Activated naive CD4-positive, alpha-beta T cell (primary cell): ENCODE measurements around the gene BMPR1B.

Source experiments
- DNase-seq, 4 experiments: peaks; one replicate each; lab custom pipeline; 2025; lab: John Stamatoyannopoulos, UW

Gene BMPR1B

DNA sequence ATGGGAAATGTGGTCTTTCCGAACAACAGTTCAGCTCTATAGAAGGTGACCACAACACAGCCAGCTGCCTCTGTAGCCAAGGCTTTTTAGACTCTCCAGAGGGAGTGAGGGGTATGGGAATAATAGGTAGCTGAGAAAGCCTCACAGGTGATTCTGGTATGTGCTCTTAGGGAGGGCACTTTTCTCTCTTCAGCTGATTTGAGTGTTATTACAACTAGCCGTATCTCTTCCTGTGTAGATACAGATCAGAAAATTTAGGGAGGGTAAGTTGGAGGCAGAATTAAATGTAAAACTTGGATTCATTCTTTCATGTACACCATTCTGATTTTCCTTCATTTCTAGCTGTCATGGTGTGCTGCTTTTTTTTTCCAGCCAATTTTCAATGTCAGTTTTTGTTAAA lies 154.9 kb downstream of the BMPR1B start:
- DNase-seq, result no peak

- DNase-seq, result no peak
Observed at GRCh38 chr4:94913316-94913715, 155.6 kb downstream of the BMPR1B start.

DNA sequence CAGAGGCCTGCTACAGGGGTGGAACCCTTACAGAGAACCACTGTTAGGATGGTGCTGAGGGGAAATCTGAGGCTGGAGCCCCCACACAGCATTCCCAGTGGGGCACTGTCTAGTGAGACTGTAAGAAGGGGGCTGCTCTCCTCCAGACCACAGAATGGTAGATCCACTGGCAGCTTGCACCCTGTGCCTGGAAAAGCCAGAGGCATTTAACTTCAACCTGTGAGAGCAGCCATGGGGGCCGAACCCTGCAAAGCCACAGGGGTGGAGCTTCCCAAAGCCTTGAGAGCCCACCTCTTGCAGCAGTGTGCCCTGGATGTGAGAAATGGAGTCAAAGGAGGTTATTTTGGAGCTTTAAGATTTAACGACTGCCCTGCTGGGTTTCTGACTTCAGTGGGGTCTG lies 159.4 kb downstream of the BMPR1B start:
- no peak for DNase-seq

DNA sequence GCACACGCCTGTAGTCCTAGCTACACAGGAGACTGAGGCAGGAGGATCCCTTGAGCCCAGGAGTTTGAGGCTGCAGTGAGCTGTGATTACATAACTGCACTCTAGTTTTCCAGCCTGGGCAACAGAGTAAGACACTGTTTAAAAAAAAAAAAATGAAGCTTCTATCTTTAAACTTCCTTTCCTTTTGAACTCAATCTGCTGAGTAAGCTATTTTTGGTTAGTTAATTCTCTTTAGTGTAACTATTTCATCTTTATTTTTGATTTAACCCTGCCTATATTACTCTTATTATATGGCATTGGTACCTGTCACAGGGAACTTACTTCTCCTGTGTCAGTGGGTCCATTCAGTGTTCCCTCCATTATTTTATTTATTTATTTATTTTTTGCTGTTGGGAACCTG lies 160.8 kb downstream of the BMPR1B start:
- DNase-seq, result no peak

DNA sequence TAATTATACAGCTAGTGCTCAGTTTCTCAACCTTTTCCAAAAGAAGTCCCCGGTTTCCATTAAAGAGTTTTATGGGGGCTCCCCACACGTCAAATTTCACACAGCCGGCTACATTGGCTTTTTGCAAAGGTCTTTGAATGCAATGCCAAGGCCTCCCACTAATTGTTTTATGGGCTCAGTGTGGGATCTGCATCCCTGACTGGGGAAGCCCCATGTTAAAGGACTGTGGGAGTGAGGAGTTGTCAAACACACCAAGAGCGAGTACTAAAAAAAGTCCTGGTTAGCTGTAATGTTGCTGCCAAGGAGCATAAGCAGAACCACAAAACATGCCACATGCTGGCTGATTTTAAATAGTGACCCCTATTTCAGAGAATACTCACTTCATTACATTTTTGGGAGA lies 162.6 kb downstream of the BMPR1B start:
- DNase-seq, result no peak

DNA sequence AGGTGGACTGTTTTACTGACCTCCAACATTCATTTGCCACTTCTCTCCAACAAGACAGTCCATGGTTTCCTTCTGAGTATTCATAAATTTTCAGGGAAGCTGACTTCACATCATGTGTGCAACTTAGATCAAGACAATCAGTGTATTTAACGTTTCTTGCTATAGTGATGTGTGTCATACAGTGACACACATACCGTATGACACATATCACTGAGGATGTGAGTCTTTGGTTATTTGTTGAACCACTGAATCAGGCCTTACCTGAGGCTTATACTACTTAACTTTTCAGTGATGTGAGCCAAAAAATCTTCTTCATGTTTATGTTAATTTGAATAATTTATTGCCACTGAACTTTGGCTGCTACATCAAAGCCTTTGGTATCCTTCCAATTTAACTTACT lies 166.8 kb downstream of the BMPR1B start:
- DNase-seq, result no peak

DNA sequence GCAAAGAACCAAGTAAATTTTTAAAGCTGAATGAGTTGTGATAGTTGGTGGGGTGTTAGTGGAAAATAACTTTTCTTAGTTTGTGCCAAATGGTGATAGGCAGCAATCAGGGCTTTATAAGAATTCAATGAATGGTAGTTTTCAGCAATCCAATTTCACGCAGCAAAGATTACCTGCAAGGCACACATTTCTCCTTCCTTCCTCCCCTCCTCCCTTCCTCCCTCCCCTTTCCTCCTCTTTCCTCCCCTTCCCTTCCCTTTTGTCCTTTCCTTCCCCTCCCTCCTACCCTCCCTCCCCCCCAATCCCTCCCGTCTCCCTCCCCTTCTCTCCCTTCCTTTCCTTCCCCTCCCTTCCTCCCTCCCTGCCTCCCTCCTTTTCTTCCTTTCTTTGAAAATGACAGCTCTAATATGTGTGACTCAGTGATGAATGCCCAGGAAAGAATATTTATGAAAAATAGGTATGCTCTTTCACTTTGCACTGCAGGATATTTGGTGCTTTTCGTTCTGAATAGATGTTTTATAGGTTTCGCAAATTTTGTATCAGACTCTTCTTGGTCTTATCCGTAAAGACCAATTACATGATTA lies 168.1 kb downstream of the BMPR1B start:
- DNase-seq, result no peak

DNA sequence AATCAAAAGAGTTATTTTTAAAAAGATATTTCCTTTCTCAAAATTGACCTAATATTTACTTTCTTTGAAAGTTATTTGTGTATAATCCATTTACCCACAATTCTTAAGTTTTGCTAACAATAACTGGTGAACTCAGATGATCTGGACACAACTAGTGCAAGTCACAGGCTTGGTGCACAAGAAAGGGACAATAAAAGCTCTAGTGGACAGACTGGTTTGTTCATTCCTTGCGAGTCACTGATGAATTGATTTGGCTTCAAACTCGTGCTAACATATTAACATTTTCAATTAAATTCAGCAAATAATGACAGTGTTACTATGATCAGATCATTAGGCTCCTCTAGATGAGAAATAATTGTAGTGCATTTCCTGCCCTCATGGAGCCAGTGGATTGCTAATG lies 169.2 kb downstream of the BMPR1B start:
- no peak for DNase-seq

GRCh38 chr4:94927696-94928095 lies 169.9 kb downstream of the BMPR1B start:
- DNase-seq, result no peak

DNA sequence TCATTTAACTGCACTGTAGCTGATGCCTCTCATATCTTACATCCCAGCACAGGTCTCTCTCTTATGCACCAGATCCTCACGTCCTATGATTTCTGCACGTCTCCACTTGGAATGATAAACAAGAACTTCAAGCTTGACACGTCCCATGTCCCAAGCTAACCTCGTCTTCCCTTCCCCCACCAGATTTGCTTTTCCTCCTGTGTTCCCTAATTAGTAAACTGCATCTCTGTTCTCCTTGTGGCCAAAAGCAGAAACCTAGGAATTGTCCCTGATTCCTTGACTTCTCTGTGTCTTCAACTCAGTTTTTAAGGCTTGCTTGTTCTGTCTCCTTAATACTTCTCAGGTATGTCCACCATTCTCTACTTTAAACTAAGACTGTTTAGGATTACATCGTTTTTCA lies 171.9 kb downstream of the BMPR1B start:
- no peak for DNase-seq

GRCh38 chr4:94931626-94932025 lies 173.9 kb downstream of the BMPR1B start:
- no peak for DNase-seq

DNA sequence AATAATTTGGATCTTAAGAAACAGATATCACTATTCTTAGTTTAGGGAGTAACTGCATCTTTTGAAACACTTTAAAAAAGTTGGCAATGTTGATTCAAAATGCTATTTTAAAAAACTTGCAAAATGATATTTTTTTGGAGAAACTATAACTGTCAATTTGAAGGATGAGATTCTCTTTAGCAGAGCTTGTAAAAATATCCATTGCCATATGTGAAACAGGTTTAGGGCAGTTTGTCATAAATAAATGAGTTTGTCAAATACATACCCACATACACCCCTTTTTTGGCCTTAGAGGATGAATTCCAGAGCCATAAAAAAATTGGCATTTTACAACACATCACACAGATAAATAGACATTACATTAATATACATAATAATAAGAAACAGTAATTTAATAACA lies 174.6 kb downstream of the BMPR1B start:
- DNase-seq, result no peak

DNA sequence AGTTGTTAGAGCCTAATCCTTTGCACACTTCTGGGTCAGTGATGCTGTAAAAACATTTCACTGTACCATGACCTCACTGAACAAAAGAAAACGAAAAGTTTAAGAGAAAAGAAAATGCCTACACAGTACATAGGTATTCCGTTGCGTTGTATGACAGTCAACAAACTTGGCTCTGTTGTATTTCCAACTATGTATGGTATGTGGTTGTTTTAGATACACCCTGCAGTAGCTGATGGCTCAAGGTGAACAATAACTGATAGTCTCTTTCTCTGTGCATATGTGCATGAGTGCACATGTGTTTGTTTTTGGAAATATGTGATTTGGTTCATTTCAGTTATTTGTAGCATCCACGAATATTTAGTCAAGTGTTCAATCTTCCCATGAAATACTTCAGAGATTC lies 176.0 kb downstream of the BMPR1B start:
- DNase-seq, result no peak

- DNase-seq, result no peak
Observed at GRCh38 chr4:94934201-94934600, 176.4 kb downstream of the BMPR1B start.

- DNase-seq, result no peak
Observed at GRCh38 chr4:94934864-94935263, 177.1 kb downstream of the BMPR1B start.

GRCh38 chr4:94936854-94937253 lies 179.1 kb downstream of the BMPR1B start:
- no peak for DNase-seq

- DNase-seq, result no peak
Observed at GRCh38 chr4:94939791-94940519, 182.2 kb downstream of the BMPR1B start.

DNA sequence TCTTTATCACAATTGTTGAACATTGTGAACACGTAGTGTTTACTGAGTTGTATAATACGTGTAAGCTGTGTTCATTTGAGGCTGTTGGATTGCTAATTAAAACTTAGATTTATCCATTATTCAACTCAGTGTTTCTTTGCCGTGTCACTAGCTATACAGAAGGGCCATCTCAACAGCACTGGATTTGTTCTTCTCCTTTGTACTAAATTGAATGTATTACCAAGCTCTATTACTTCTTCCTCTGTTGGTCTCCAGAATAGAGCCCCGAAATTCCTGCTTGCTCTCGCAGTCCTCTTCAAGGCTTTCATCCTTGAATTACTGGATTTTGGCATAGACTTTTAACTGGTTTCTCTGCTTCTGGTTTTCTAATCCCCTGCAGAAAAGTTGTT lies 182.8 kb downstream of the BMPR1B start:
- no peak for DNase-seq

DNA sequence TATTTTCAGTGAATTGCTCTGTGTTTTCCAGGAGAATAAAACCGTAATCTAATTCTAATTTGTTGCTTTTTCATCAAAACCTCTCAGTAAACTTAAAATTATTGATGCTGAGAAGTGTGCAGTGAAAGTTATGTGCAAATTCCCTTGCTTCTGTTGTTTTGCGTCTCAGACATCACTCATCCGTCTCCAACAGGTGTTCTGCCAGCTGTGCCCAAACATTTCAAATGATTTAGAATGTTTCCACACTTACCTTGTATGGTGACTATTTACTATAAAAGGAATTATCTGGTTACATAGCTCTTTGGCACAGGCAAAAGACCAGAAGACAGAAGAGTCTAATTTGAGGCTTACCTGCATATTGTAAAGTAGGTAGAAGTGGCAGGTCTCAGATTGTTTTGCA lies 184.0 kb downstream of the BMPR1B start:
- DNase-seq, result no peak

GRCh38 chr4:94944726-94945125 lies 187.0 kb downstream of the BMPR1B start:
- no peak for DNase-seq

DNA sequence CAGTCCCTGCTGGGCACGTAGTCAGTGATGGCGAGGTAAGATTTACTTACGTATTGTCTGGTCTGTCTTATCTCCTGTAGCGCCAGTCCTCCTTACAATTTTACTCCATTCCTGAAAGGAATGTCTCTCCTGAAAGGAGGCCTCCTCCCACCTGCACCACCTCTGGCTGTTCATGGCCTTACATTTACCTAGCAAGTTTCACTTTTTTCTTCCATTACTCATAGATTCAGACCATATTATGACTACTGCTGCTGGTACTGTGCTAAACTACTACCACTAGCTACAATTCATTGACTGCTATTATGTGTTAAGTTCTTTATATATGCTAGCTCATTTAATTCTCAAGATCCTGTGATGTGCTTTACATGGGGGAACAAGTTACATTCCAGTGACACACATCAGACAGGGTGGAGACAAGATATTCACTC lies 189.9 kb downstream of the BMPR1B start:
- DNase-seq, result no peak

- DNase-seq, result no peak
Observed at GRCh38 chr4:94954251-94954650, 196.5 kb downstream of the BMPR1B start.

GRCh38 chr4:94957030-94957429 lies 199.3 kb downstream of the BMPR1B start:
- DNase-seq, result no peak

DNA sequence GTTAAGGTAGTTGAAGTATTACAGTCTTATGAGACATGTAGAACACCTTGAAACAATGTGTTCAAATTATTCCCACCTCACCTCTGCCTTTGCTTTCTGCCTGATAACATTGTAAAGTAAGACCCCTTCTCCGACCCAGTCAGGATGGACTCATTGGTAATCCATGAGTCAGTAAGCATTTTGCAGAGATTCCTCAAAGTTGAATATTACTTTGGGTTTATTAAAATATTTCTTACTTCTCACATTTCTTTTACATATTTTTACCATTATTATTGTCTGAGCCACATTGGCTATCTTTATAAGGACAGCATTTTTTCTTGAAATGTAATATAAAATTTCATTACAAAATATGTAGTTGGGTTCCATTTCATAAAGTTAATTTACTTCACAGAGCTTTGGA lies 201.6 kb downstream of the BMPR1B start:
- no peak for DNase-seq
